Anterior cingulate cortex (tissue), 58 donors: ENCODE measurements around the gene TRMT44.

Source experiments
- DNase-seq, 58 donors: peaks; one replicate each; lab custom pipeline; 2025; lab: John Stamatoyannopoulos, UW

TRMT44 gene

GRCh38 chr4:8428288-8429097 lies 12.1 kb upstream of the TRMT44 start:
- DNase-seq = peak; percentile 32 to 93 (median 88)

GRCh38 chr4:8431553-8431952 lies 9.0 kb upstream of the TRMT44 start:
- no peak for DNase-seq

- no peak for DNase-seq
These were observed 7.4 kb upstream of the TRMT44 start for GRCh38 chr4:8433136-8433535.

- DNase-seq = no peak
These were observed 6.1 kb upstream of the TRMT44 start for GRCh38 chr4:8434251-8435073.

GRCh38 chr4:8435656-8436121 lies 4.9 kb upstream of the TRMT44 start:
- DNase-seq = no peak

GRCh38 chr4:8437281-8437680 lies 3.3 kb upstream of the TRMT44 start:
- DNase-seq = no peak

- no peak for DNase-seq
These were observed 1.8 kb upstream of the TRMT44 start for GRCh38 chr4:8438743-8439142.

- DNase-seq = no peak
These were observed 1.4 kb upstream of the TRMT44 start for GRCh38 chr4:8439168-8439567.

GRCh38 chr4:8439914-8440491 lies 574 bp upstream of the TRMT44 start:
- DNase-seq = peak in 1 of 58 donors; percentile 39

GRCh38 chr4:8441499-8442091 lies 1.0 kb downstream of the TRMT44 start:
- no peak for DNase-seq

- no peak for DNase-seq
These were observed 2.2 kb downstream of the TRMT44 start for GRCh38 chr4:8442596-8443358.

- DNase-seq = no peak
These were observed 3.2 kb downstream of the TRMT44 start for GRCh38 chr4:8443801-8444200.

- DNase-seq = peak in 1 of 58 donors; percentile 7
These were observed 5.5 kb downstream of the TRMT44 start for GRCh38 chr4:8446122-8446521.

- DNase-seq = no peak
These were observed 11.0 kb downstream of the TRMT44 start for GRCh38 chr4:8451440-8452182.

- DNase-seq = no peak
These were observed 13.4 kb downstream of the TRMT44 start for GRCh38 chr4:8453957-8454356.

GRCh38 chr4:8457646-8458252 lies 17.2 kb downstream of the TRMT44 start:
- DNase-seq = no peak

GRCh38 chr4:8459867-8460445 lies 19.4 kb downstream of the TRMT44 start:
- no peak for DNase-seq

- DNase-seq = no peak
These were observed 20.5 kb downstream of the TRMT44 start for GRCh38 chr4:8461086-8461485.

GRCh38 chr4:8461616-8462015 lies 21.0 kb downstream of the TRMT44 start:
- no peak for DNase-seq
